ENCODE measurements around the gene CTXN3.

DNA sequence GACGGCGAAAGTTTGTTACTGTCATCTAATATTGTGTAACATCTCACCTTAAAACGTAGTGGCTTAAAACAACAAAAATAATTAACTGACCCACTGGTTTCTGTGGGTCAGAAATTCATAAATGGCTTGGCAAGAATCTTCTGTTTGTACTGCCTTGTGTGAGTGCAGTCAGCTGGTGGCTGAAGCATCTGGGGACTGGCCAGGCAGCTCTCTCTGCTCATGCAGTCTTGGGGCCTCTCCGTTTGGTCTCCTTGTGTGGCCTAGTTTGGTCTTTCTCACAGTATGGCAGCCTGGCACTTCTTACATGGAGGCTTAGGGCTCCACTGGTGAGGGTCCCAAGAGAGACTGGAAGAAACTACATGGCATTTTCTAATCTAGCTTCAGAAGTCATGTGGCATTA, 49.0 kb upstream of the CTXN3 start:
- TF ChIP-seq, protein P1, sequence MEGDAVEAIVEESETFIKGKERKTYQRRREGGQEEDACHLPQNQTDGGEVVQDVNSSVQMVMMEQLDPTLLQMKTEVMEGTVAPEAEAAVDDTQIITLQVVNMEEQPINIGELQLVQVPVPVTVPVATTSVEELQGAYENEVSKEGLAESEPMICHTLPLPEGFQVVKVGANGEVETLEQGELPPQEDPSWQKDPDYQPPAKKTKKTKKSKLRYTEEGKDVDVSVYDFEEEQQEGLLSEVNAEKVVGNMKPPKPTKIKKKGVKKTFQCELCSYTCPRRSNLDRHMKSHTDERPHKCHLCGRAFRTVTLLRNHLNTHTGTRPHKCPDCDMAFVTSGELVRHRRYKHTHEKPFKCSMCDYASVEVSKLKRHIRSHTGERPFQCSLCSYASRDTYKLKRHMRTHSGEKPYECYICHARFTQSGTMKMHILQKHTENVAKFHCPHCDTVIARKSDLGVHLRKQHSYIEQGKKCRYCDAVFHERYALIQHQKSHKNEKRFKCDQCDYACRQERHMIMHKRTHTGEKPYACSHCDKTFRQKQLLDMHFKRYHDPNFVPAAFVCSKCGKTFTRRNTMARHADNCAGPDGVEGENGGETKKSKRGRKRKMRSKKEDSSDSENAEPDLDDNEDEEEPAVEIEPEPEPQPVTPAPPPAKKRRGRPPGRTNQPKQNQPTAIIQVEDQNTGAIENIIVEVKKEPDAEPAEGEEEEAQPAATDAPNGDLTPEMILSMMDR (IDR thresholded peaks at IDR 0.05; ENCODE audit: poor library complexity, severe bottlenecking), result no peak
- no peak for TF ChIP-seq EP300 (conservative IDR thresholded peaks at IDR 0.05; ENCODE audit: poor library complexity, severe bottlenecking)

Data from neural cell (in vitro differentiated cells).